Measurements from ENCODE around the gene MBP.

DNA sequence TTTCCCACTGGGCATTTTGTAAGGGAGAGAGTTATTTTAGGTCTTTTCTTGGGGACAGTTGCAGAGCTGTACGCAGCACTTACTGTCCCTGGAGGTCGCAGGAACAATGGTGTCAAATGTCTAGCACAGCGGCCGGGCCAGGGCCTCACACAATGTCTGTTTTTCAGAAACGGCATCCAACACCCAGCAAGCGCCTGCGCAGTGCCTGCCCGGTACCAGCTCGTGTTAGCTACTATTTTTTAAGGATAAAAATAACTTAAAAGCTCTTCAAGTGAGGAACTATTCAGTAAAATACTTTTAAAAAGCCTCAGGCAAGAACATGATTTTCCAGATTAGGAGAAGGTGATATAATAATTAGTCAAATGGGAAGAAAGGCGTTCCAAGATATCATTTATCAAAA lies 90.0 kb downstream of the MBP start:
- no peak for TF ChIP-seq ZNF384 (IDR thresholded peaks at IDR 0.05)
- TF ChIP-seq SUZ12 (IDR thresholded peaks at IDR 0.05) = no peak
- no peak for TF ChIP-seq SP1 (IDR thresholded peaks at IDR 0.05)
- no peak for TF ChIP-seq FOXM1 (IDR thresholded peaks at IDR 0.05; ENCODE audit: borderline replicate concordance)
- no peak for TF ChIP-seq ELF4 (IDR thresholded peaks at IDR 0.05)
- no peak for TF ChIP-seq ARNT (IDR thresholded peaks at IDR 0.05)
- TF ChIP-seq NFRKB (IDR thresholded peaks at IDR 0.05) = no peak
